ENCODE results near the gene PRKG1.
"Not testable (repeated sequence)": the region's sequence is repeated elsewhere in the genome, so short reads cannot be mapped to it uniquely, and the experiment has no call there.

PRKG1 gene

DNA sequence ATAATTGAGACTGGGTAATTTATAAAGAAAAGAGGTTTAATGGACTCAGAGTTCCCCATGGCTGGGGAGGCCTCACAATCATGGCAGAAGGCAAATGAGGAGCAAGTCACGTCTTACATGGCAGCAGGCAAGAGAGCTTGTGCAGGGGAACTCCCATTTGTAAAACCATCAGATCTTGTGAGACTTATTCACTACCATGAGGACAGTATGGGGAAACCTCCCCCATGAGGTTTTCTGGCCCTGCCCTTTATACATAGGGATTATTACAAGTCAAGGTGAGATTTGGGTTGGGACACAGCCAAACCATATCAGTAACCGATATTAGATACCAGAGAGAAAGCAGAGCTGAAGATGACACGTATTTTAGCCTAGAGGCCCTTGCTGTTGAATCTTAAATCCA, 267.5 kb downstream of the PRKG1 start:
- not testable (repeated sequence) for DNase-seq

DNA sequence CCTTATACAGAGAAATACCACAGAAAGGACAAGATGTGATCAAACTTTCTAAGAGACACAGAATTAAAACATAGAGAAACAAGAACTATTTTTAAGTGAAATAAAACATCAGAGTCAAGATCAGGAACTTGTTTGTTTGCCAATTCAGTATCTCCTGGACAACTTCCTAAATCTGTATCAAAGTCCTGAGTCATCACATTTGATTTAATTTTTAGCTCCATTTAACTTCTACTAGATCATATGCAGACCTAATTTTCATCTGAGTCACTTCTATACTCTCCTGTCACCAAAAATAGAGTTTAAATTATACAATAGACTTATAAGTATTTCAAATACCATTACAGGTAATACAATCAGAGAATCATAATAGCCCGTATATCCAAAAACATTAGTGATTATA, 268.1 kb downstream of the PRKG1 start:
- DNase-seq: no peak

DNA sequence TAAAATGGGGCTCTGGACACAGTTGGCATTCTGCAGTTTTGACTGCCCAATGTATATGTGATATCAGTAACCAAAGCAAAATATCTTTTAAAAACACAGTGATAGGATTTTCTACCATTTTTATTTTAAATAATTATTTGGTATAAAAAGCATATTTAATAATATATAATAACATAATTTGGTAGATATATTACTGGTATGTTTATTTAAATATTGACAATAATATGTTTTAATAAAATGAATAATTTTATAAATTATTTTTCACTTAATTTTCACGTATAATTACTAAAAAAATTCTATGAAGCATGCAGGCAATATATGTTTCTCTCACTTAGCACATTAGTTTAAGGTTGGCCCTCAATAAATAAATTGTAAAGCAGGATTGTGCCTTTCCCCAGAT, 269.1 kb downstream of the PRKG1 start:
- no peak for DNase-seq

DNA sequence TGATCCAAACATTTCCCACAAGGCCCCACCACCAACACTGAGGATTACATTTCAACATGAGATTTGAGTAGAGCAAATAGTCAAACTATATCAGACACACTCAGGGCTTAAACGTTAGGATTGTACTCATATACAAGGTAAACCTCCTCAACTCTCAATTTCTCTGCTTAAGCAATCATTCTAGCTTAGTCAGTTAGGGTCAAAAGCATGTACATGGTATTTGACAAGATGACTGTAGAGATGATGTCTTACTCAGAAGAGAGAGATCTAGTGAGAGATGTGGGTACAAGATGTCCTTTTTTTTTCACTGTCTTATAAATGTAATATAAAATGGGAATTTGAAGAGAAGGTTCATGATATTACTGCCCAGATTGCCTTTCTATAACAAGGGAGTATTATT, 270.1 kb downstream of the PRKG1 start:
- DNase-seq: no peak

- no peak for DNase-seq
These were observed 274.3 kb downstream of the PRKG1 start for GRCh38 chr10:51348622-51349021.

GRCh38 chr10:51357170-51357569, 282.9 kb downstream of the PRKG1 start:
- no peak for DNase-seq

GRCh38 chr10:51358227-51358626, 283.9 kb downstream of the PRKG1 start:
- no peak for DNase-seq

- no peak for DNase-seq
These were observed 289.1 kb downstream of the PRKG1 start for GRCh38 chr10:51363415-51363814.

DNA sequence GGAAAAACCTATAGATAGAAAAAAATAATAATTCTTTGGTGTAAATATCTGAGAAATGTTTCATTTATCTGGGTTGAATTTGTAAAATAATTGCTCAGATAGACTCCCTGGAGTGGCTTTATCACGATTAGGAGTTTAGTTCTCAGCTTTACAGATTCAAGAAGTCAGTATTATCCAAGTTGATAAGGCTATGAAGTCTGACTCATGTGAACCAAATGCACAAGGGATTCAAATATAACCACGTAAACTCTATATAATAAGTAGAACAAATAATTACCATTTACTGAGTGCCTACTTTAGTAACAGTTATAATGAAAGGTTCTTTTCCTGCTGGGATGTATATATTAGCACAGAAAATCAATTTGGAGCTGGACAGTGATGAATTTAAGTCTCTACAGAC, 290.4 kb downstream of the PRKG1 start:
- no peak for DNase-seq

- DNase-seq: no peak
These were observed 291.8 kb downstream of the PRKG1 start for GRCh38 chr10:51366044-51366443.

- peak; percentile 11 for DNase-seq
These were observed 292.8 kb downstream of the PRKG1 start for GRCh38 chr10:51367127-51367526.

DNA sequence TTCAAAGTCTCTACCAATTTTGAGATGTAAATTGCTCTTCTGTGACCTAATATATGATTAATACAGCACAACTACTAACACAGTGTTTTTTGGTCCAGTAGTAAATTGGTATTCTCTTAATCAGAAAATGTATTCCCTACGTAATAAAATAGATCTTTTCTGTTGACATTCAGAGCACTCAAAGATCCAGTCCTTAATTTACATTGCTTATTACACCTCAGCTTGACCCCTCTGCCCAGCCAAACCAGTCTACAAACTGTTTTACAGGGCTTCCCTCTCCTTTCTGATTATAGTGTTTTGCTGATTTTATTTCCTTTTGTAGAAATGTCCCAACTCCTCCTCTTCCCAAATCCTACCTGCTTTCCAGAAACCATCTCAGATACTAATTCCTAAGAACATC, 293.4 kb downstream of the PRKG1 start:
- DNase-seq: no peak

DNA sequence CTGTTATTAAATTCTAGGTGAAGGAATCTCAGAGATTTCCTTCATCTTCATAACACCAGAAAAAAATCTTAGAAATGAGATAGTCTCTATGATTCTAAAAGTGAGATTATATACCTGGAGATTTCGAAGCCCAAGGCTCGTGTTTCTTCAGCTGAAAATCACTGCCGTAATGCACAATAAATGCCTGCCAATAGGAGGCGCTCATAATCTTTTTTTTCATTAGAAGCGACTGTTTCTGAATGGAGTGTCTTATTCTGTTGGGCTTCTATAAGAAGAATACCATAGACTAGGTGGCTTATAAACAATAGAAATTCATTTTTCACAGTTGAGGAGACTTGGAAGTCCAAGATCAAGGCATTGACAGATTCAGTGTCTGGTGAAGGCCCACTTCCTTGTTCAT, 294.7 kb downstream of the PRKG1 start:
- no peak for DNase-seq

GRCh38 chr10:51369903-51370302, 295.6 kb downstream of the PRKG1 start:
- no peak for DNase-seq

GRCh38 chr10:51371743-51372142, 297.5 kb downstream of the PRKG1 start:
- DNase-seq: no peak

DNA sequence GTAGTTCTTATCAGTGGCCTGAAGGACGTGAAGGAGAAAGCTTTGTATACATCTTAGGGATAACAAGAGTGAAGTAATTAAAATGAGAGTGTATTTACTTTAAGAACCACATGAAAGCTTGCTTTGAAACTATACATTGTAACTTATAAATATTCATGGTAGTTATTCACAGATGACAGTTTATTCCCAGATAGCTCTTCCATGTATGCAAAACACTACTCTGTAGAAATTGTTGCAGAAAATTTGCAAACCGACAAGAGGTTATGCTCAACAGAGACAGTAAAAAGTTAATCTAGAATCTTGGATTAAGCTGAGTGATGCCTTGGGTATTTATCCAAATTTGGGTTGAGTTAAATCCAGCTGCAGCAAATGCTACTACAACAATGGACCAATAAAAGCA, 301.5 kb downstream of the PRKG1 start:
- DNase-seq: no peak

DNA sequence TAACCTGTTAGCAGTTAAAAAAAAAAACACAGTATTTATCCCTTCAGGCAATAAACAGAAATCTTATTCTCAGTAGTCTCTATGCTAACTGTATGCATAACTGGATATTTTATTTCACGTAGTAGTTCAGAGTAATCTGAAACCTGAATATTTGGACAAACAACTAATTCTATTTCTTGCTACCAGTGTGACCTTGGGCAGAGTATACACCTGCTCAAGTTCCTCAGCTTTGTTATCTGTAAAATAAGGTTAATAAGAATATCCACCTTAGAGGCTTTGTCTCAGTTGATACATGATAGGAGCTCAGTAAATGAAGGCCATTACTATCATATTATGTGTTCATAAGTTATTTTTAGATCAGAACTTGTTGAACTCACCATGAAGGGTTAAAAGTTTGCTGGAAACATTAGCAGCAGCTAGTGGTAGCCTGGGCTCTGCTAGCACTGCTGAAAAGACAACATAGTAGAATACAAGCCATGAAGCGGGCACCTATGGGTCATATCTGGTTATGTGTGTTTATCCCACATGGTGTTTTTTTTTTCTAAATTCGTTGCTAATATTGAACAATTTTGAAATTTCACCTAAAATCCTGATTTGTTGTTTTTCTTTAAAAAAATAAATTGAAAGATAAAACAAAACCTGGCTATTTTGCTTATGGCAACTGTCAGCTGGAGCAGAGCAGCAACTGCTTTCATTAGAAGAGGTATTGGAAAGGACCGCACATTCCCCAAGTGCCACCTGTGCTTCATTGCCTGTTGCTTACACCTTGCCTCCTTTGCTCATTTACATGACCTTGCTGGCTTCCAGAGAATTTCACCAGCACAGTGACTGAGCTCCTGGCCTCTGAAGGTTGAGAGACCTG, 303.0 kb downstream of the PRKG1 start:
- DNase-seq: no peak

- DNase-seq: no peak
These were observed 303.8 kb downstream of the PRKG1 start for GRCh38 chr10:51377932-51378599.

DNA sequence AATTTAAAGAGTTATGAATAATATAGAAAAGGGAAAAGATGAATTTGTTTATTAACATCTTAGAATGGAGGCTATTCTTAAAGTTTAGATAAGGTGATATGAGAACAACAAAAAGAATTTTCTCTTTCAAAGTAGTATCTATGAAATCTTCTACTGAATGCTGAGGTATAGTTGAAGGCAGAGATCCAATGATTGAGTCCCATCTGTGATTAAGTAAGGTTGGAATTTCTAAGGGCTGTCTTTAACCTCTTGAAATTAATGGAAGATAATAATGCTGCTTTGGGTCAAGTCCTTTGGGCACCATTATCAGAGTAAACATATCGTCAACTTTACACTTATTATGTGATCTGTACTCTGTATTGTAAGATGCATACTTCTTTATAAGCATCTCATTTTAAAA, 307.9 kb downstream of the PRKG1 start:
- DNase-seq: no peak

DNA sequence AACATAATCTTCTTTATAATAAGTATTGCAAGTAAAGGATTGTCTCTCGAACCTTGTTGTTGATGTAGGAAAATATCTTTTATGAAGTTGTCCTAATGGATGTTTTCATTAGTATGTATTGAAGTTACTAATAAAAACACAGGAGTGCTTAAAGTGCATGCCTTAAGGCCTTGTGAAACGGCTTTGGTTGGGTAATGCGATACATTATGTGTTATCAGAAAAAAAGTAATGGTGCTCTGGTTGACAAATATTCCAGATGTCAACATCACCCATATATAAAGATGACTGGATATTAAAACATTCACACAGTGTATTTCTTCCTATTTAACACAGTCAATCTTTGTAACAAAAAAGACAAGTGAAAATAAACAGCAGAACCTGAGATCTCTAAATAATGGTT, 310.7 kb downstream of the PRKG1 start:
- no peak for DNase-seq

- no peak for DNase-seq
These were observed 312.1 kb downstream of the PRKG1 start for GRCh38 chr10:51386248-51386885.

GRCh38 chr10:51389415-51390321, 315.4 kb downstream of the PRKG1 start:
- peak; percentile 9 for DNase-seq

DNA sequence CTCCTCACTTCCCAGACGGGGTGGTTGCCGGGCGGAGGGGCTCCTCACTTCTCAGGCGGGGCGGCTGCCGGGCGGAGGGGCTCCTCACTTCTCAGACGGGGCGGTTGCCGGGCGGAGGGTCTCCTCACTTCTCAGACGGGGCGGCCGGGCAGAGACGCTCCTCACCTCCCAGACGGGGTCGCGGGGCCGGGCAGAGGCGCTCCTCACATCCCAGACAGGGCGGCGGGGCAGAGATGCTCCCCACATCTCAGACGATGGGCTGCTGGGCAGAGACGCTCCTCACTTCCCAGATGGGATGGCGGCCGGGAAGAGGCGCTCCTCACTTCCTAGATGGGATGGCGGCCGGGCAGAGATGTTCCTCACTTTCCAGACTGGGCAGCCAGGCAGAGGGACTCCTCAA, 318.7 kb downstream of the PRKG1 start:
- DNase-seq: not testable (repeated sequence)
